ENCODE data around the gene ITGB3BP. TPM values are rescaled to one million over a fixed set of nuclear protein-coding genes. Genes with fewer than 3 reads are reported as not detected.
"Not testable (repeated sequence)": the region's sequence is repeated elsewhere in the genome, so short reads cannot be mapped to it uniquely, and the experiment has no call there.

The ITGB3BP gene, protein sequence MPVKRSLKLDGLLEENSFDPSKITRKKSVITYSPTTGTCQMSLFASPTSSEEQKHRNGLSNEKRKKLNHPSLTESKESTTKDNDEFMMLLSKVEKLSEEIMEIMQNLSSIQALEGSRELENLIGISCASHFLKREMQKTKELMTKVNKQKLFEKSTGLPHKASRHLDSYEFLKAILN
- 10 to 100 TPM; 76.6 to 86.6 TPM for total RNA-seq

- ChIA-PET CTCF (interaction anchor here (1.2 kb wide), 1 partner anchor 9 kb away, joined by 4 read pairs; no protein-coding TSS in a partner anchor), POLR2A (interaction anchor here (0.8 to 1.3 kb wide), 3 partner anchors 9 to 199 kb away, joined by 3 read pairs; no protein-coding TSS in a partner anchor)
- Mint-ChIP-seq H3K4me1 (ENCODE audit: low read depth) (peaks cover 23% of the 10 kb centered on the region), H3K27ac (peak within 1 kb of the TSS; percentile 98), H3K36me3 (ENCODE audit: low read depth) (peaks cover 5% of the 10 kb centered on the region), H3K27me3 (no peaks in the 10 kb centered on the region), H3K4me3 (peak within 1 kb of the TSS; percentile 84), H3K9me3 (no peaks in the 10 kb centered on the region)
- ATAC-seq (peak; percentile 92), DNase-seq (peak; percentile 85)
- intact Hi-C loops (cut with micrococcal nuclease) = loop anchor here (10.0 kb wide), 1 partner anchor 198 kb away; the partner anchor contains the start of gene FOXD3
- TF ChIP-seq CTCF (IDR thresholded peaks at IDR 0.05) = no peak
These were observed at the start of gene ITGB3BP, which contains the start of gene EFCAB7 for GRCh38 chr1:63522891-63523728. TSS of gene ITGB3BP (minus strand) at chr1:63523225. CDS start at chr1:63523133, 92 bp downstream. TSS of gene EFCAB7 (plus strand) at chr1:63523525. CDS start at chr1:63525573, 2,048 bp downstream.

GRCh38 chr1:63572686-63573085, 49.7 kb upstream of the ITGB3BP start:
- H3K9me3 Mint-ChIP-seq; POLR2A ChIA-PET; H3K36me3 Mint-ChIP-seq (ENCODE audit: low read depth); H3K4me1 Mint-ChIP-seq (ENCODE audit: low read depth); ATAC-seq; intact Hi-C loops (cut with micrococcal nuclease); H3K27ac Mint-ChIP-seq; H3K27me3 Mint-ChIP-seq; DNase-seq; H3K4me3 Mint-ChIP-seq: not testable (repeated sequence)
- CTCF ChIA-PET = interaction anchor here (0.6 kb wide), 1 partner anchor 61 kb away, joined by 3 read pairs; no protein-coding TSS in a partner anchor

GRCh38 chr1:63569640-63570316, 46.8 kb upstream of the ITGB3BP start:
- Mint-ChIP-seq H3K27ac (no peak overlapping the region), H3K4me3 (no peak overlapping the region), H3K9me3 (no peaks in the 10 kb centered on the region), H3K36me3 (ENCODE audit: low read depth) (peaks cover 9% of the 10 kb centered on the region), H3K27me3 (no peaks in the 10 kb centered on the region), H3K4me1 (ENCODE audit: low read depth) (no peaks in the 10 kb centered on the region)
- ATAC-seq = no peak
- TF ChIP-seq CTCF (IDR thresholded peaks at IDR 0.05) = no peak
- POLR2A ChIA-PET = no interaction called here
- CTCF ChIA-PET = interaction anchor here (1.4 kb wide), 1 partner anchor 20 kb away, joined by 3 read pairs; no protein-coding TSS in a partner anchor
- intact Hi-C loops (cut with micrococcal nuclease) = no loop called here
- DNase-seq = no peak

GRCh38 chr1:63569068-63569467, 46.0 kb upstream of the ITGB3BP start:
- intact Hi-C loops (cut with micrococcal nuclease) = no loop called here
- Mint-ChIP-seq H3K27me3 (no peaks in the 10 kb centered on the region), H3K36me3 (ENCODE audit: low read depth) (peaks cover 13% of the 10 kb centered on the region), H3K4me1 (ENCODE audit: low read depth) (no peaks in the 10 kb centered on the region), H3K27ac (no peak overlapping the region), H3K9me3 (no peaks in the 10 kb centered on the region), H3K4me3 (no peak overlapping the region)
- no peak for ATAC-seq
- DNase-seq = no peak
- no peak for TF ChIP-seq CTCF (IDR thresholded peaks at IDR 0.05)
- CTCF ChIA-PET = interaction anchor here (1.4 kb wide), 1 partner anchor 21 kb away, joined by 3 read pairs; no protein-coding TSS in a partner anchor
- POLR2A ChIA-PET = no interaction called here

DNA sequence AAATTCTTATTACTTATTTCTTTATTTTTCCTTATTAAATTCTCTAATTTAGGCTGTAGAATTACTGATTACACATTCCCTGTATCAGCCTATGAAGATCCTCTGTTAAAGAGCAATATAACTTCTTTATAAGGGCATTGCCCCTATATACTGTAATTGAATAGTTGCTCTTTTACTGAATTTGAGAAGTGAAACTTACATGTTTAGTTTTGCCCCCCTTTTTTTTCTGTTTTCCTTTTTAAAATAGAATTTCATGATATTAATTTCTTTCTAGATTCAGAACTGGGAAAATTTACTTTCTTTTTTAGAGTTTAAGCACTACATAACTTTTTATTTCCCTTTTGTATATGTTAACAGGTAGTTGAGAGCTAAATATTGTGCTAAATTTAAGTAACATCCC, 40.7 kb upstream of the ITGB3BP start:
- H3K27me3 Mint-ChIP-seq = no peaks in the 10 kb centered on the region
- DNase-seq (no peak), ATAC-seq (no peak)
- ChIA-PET CTCF (interaction anchor here (1.2 kb wide), 1 partner anchor 14 kb away, joined by 3 read pairs; no protein-coding TSS in a partner anchor), POLR2A (no interaction called here)
- H3K4me3 Mint-ChIP-seq = no peak overlapping the region
- no peaks in the 10 kb centered on the region for H3K9me3 Mint-ChIP-seq
- no peak overlapping the region for H3K27ac Mint-ChIP-seq
- no peaks in the 10 kb centered on the region for H3K4me1 Mint-ChIP-seq (ENCODE audit: low read depth)
- intact Hi-C loops (cut with micrococcal nuclease) = no loop called here
- TF ChIP-seq CTCF (IDR thresholded peaks at IDR 0.05) = no peak
- peaks cover 20% of the 10 kb centered on the region for H3K36me3 Mint-ChIP-seq (ENCODE audit: low read depth)

Data from activated CD8-positive, alpha-beta T cell treated with anti-CD3 and anti-CD28 coated beads for 36 hours (primary cell).